Pons (tissue), 1 donor: ENCODE data around the gene FAM53A.
"Not testable (repeated sequence)": the region's sequence is repeated elsewhere in the genome, so short reads cannot be mapped to it uniquely, and the experiment has no call there.

Source experiments
- DNase-seq: peaks from one replicate; pipeline ENCODE4 v3.0.0-alpha.2; 2016; ENCODE audit warnings: low spot score

FAM53A gene

GRCh38 chr4:1716065-1716945 is 32.2 kb upstream of the FAM53A start:
- DNase-seq, result no peak

DNA sequence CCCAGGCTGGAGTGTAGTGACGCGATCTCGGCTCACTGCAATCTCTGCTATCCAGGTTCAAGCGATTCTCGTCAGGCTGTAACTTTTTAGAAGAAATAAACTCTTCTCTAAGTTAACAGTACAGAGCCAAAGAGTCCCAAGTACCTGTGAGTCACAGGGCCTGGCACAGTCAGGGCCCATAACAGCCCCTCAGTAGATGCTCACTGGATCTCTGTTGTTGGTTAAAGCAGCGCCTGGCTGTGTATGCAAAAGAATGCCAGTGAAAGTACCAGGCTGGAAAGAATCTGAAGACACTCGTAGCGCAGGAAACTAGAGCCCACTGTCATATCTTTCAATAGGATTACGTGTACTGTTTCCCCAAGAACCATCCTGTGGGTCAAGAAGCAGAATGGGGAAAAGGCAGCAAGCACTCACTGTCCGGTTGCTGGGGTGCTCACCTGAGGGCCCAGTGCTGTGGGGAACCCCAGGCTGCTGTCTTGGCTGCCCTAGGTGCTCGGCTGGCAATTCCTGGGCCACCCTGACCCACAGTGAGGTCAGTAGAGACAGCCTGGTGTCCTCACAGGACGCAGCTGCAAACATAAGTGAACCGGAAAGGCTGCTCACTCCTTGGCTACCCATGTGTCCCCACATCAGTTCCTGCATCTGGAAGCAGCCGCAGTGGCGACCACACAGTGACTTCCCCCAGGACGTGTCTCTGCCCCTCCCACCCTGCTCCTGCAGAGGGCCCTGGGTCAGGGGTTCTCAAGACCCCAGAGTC is 31.1 kb upstream of the FAM53A start:
- no peak for DNase-seq

- DNase-seq, result no peak
Observed at GRCh38 chr4:1714303-1715001, 30.3 kb upstream of the FAM53A start.

GRCh38 chr4:1713003-1713851 is 29.1 kb upstream of the FAM53A start:
- no peak for DNase-seq

- peak; percentile 71 for DNase-seq
Observed at GRCh38 chr4:1712216-1713002, 28.3 kb upstream of the FAM53A start, which contains the start of gene SLBP. Gene SLBP (minus strand): TSS chr4:1712319. CDS start chr4:1712188, 131 bp downstream.

DNA sequence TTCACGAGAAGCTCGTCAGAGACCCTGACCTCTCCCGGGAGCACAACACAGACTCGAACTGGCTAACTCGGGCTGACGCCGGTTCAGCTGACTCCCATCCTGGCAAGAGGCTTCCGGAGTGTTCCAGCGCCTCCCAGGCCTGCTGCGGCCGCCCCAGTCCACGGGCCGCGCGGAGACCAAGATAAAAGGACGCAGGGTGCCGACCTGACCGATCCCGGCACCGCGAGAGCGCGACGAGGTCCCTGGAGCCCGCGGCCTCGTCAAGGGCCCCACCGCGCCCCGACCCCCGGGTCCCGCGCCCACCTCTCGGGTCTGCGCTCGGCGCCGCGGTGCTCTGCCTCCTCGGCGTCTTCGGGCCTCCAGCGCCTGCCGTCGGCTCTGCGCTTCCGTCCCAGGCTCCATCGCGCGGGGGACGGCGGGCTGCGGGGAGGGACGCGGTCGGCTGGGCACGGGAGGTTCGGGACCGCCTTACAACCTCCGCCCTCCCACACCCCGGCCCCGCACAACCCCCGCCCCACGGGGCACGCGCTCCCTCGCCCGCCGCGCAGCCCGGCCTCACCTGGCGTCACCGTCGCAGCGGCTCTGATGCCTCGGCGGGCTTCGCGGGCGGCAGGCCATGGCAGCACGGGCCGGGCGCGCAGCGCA is 27.6 kb upstream of the FAM53A start:
- DNase-seq, result no peak

- no peak for DNase-seq
Observed at GRCh38 chr4:1711055-1711570, 27.0 kb upstream of the FAM53A start.

DNA sequence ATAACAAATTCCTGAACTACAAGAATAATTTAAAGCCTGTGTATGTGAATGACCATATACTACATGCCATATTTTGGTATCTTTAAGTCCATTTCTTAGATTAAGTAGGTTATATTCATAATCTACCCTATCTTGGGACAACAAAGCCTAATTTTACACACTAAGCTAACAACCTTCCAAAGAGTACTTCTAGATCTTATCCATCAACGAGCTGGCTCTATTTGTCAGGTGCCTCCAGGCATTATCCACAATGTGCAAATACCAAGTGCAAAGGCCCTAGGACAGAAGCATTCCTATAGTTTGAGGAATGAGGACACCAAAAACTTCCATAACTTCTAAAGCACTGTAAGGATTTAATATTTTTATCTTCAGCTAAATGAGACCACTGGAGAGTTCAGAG is 24.5 kb upstream of the FAM53A start:
- no peak for DNase-seq

DNA sequence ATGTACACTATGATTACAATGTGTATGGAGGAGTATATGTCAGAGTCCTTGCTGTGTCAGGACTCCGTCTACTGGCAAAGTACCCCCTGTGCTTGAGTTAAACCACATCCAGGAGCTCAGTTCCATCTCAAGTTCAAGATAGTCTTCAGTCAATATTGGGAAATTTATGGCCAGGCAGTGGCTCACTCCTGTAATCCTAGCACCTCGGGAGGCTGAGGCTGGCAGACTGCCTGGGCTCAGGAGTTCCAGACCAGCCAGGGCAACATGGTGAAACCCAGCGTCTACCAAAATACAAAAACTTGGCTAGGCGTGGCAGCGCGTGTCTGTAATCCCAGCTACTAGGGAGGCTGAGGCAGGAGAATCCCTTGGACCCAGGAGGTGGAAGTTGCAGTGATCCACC is 22.2 kb upstream of the FAM53A start:
- DNase-seq, result no peak

- DNase-seq, result no peak
Observed at GRCh38 chr4:1705732-1706131, 21.6 kb upstream of the FAM53A start.

DNA sequence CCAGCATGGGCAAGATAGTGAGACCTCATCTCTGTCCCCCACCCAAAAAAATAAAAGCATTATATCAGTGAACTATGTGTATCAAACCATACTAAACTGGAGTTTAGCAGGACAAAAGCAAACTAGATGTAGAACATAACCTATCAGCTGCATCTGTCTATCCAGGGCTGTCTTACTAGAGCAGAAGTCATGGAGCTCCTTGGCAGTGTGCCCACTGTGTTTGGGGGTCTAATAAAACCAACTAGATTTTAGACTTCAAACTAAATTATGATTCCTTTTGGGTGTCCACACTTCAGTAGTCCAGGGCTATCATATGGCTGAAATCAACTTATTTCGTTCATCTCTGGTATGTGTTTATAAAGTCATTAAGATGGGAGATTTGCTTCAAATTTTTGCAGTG is 19.8 kb upstream of the FAM53A start:
- no peak for DNase-seq

DNA sequence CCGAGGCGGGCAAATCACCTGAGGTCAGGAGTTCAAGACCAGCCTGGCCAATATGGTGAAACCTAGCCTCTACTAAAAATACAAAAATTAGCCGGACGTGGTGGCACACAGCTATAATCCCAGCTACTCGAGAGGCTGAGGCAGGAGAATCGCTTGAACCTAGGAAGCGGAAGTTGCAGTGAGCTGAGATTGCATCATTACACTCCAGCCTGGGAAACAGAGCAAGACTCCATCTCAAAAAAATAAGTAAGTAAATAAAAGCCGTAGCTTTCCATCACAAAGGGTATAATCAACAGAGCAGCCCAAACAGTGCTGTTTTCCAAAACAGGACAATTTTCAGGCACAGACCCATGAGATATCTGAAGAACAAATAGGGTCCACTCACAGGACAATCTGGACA is 17.6 kb upstream of the FAM53A start:
- not testable (repeated sequence) for DNase-seq

DNA sequence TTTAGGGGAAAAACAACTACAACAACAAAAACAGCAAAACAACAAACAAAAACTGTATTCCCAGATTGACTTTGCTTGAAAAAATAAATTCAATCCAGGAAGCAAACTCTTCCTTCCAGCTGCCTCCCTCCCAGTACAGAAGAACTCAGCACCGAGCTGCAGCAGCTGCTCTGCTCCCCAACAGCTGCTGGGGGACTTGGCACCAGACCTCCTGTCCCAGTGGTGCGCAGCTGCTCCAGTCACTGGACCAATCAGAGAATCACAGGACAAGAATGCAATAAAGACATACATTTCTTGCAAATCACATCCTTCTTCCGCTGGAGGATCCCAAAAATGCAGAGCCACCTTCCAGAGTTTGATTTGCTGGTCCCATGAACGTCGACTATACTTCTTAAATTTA is 11.8 kb upstream of the FAM53A start:
- no peak for DNase-seq

GRCh38 chr4:1693131-1693896 is 9.2 kb upstream of the FAM53A start:
- peak; percentile 69 for DNase-seq

DNA sequence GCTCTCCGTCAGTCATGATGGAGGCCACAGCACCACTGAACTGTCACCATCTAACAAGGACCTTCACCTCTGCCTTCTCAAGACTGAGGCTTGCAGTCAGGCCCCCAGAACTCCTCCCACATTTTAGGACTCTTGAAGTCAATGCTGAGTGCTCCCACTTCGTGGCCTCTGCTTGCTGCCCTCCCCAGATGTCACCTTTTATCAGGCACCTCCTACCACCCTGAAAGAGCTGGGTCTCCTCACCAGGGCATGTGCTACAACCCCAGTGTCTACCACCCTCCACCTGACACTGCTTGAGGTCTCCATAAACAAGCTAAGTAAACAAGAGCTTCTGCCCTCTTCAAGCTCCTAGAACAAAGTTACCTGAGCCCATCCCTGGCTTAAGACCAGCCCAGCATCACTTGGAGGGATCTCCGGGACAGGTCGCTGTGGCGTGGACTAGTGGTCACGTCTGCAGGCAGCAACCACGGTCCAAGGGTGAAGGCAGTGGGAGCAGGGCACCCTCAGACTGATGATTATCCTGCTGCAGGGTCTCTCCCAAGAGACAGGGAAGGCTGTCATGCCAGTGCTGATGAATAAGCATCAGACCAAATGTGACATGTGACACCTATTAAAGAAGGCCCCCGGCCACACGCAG is 7.7 kb upstream of the FAM53A start:
- DNase-seq, result no peak

DNA sequence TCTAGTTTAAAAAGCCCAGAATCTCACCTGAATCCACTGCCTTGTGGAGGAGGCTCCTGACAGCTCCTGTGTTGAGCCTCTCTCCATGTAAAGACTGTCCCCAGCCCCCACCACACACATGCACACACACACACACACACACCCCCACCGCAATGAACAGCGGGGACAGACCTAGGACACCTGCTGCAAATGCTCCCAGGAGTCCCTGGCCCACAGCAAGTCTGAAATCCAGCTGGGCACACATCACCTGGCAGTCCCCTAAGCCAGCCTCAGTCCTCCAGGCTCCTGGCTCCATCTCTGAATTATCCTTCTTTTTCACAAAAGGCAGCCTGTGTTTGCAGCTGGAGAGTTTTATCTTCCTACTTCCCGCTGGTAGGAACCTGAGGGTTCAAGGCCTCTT is 6.6 kb upstream of the FAM53A start:
- no peak for DNase-seq

DNA sequence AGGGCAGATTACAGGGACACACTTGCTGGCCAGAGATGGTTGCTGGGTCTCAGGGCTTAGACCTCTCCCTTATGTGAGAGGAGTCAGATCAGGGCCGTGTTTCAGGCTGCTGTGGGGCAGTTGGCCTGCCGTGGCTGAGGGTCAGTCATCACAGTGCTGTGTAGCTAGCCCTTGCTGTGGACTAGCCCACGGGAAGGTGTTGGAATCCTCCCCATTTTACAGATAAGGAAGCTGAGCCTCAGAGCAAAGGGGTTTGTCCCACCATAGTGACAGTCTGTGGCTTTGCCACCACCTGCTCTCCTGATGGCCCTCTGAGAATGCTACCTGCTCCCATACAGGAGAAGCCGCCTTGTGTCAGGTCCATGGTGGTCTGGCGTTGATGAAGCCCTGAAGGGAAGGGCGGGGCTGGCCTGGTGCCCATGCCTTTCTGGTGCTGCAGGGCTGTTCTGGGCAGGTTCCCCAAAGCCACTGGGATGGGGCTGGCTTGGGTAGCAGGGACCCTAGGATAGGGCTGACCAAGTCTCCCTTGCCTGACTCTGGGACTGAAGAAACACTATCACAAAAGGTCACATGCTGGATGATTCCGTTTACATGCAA is 2.4 kb upstream of the FAM53A start:
- no peak for DNase-seq
